ENCODE measurements around the gene CHD2.

DNA sequence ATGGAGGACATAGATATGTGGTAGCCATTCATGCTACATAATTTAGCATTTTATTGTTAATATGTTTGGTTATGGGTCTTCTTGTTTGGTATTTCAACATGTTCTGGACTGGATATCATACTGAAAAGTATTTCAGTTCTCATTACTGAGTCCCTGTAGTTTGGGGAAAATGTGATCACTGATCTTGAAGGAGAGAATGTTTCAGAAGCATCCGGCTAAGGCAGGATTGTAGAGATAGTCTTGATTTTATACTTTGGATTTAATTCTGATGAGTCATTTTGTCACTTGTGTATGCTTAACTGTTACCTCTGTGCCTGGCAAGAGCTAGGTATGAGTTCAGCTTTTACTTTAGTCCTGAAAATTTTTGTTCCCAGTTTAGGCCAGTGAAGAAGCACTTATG lies 7.1 kb downstream of the CHD2 start:
- TF ChIP-seq PATZ1 (CRISPR knock-in tag; IDR thresholded peaks at IDR 0.05; ENCODE audit: borderline replicate concordance), result no peak
- no peak for TF ChIP-seq ESRRG (CRISPR knock-in tag; IDR thresholded peaks at IDR 0.05)
- no peak for TF ChIP-seq ZNF70 (CRISPR knock-in tag; IDR thresholded peaks at IDR 0.05)
- no peak for TF ChIP-seq RARB (CRISPR knock-in tag; IDR thresholded peaks at IDR 0.05)
- no peak for TF ChIP-seq PPARA (CRISPR knock-in tag; IDR thresholded peaks at IDR 0.05; ENCODE audit: borderline replicate concordance)
- TF ChIP-seq CSDC2 (CRISPR knock-in tag; IDR thresholded peaks at IDR 0.05), result no peak
